HG03354 (cell line): Measurements from ENCODE around the gene CDC42BPA.

Source experiments
- ATAC-seq: cut with Tn5 transposase; IDR thresholded peaks from one replicate; pipeline ENCODE4 v1.9.1; 2021; ENCODE audit warnings: mild to moderate bottlenecking; ENCODE audit not compliant: unreplicated experiment, poor library complexity, severe bottlenecking

Gene CDC42BPA

GRCh38 chr1:226989085-226989920 is 329.0 kb downstream of the CDC42BPA start:
- ATAC-seq = no peak

- no peak for ATAC-seq
These were observed 330.0 kb downstream of the CDC42BPA start for GRCh38 chr1:226988334-226988666.

DNA sequence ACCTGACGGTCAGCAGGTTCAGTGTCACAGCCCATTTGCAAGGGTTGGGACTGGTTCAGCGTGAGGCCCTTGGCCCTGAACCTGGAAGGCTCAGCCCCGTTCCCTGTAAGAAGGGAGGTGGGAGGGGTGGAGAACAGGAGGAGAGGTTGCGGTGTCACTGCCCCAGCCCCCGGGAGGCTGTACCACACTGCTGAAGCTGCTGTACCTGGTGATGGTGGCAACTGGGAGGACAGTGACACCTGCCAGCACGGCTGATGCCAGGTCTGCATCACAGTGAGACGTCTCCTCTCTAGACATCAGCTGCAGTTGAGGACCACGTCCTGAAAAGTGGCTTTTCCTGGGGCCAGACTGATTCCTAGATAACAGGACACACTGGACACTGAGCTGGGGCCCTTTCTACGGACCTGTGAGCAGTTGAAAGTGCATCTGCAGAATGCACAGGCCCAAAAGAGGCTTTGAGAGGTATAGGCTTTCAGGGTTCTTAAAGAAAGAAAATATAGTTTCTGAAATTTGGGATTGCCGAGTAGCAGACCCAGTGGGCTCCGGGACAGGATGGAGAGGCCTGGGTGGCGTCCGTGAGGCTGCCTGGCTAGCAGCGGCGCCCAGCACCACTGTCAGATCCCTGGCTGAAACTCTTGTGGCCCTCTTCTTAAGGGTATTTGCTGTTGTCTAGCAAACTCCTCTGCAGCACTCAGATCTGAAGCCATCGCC is 330.5 kb downstream of the CDC42BPA start:
- ATAC-seq = no peak

DNA sequence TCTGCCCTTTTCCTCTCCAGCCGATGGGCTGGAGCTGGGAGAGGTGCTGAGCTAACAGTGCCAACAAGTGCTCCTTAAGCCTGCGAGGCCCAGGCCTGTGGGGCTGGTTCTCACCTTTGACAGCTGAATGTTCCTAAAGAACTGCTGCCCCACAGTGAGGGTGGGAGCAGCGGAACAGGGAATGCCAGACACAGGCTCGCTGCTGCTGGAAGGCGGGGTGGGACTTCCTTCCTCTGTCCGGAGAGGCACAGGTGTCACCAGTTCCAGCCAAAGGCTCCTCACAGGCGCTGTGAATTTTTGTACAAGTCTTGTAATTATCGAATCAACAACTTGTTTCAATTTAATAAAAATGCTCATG is 331.1 kb downstream of the CDC42BPA start:
- no peak for ATAC-seq

DNA sequence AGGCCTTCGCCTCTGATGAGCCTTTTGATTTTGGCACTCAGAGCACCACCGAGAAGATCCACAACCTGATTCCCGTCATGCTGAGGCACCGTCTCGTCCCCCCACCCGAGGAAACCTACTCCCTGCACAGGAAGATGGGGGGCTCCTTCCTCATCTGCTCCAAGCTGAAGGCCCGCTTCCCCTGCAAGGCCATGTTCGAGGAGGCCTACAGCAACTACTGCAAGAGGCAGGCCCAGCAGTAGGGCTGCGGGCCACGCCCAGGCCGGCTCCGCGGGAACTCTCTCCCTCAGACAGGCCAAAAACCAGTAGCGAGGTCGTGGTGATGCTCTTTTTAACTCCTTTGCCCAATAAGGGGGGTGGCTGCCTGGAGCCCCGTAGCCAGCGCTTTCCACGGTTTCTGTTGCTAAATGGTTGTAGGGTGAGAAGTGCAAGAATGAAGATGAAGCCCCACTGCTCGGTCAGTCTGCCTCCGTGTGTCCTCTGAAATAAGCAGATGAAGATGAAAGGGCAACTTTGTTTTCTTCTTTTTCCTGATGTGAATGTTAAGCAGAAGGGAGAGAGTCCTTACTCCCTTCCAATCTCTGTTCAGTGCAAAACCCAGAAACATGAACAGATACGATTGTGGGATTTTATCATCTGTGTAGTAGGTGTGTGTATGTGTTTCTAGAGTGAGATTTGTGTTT is 331.7 kb downstream of the CDC42BPA start:
- ATAC-seq = no peak

DNA sequence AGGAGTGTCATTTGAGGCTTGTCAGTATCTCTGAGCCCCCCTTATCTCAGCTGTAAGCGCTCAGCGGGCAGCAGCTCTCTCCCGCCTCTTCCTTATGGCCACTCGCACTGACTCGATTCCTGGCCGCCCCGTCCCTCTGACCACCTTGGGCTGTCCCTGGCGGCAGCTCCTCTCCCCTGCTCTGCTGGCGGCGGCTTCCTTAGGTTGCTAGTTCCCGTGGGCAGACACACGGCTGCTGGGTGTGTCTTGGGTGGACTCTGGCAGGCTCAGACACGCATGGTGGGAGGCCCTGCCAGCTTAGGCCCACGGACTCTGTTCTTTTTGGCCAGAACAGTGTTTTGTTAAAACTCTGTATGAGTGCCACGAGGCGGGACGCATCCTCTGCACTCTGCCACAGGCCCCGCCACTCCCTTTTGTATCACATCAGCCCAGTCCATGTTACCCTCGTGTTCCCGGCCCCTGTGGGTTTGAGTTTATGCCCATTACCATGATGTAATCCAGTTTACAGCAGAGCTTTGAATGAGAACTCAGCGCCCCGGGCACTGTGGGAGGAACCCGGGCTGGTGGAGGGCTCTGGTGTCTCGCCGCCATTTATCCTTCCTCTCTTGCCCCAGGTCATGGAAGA is 332.3 kb downstream of the CDC42BPA start:
- no peak for ATAC-seq

- ATAC-seq = no peak
These were observed 333.0 kb downstream of the CDC42BPA start for GRCh38 chr1:226985239-226985838.

GRCh38 chr1:226984521-226985238 is 333.6 kb downstream of the CDC42BPA start:
- no peak for ATAC-seq

DNA sequence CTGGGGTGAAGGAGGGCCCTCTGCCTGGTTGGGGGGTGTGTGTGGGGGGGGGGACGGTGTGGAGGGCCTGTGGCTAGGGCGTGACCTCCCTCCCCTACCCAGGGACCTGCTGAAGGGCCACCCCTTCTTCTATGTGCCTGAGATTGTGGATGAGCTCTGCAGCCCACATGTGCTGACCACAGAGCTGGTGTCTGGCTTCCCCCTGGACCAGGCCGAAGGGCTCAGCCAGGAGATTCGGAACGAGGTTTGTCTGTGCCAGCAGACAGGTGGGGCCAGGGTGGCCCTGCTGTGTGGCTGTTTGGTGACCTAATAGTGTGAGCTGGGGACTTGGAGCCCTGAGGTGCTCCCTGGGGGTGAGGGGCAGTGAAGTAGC is 334.3 kb downstream of the CDC42BPA start:
- ATAC-seq = no peak

- no peak for ATAC-seq
These were observed 334.9 kb downstream of the CDC42BPA start for GRCh38 chr1:226983247-226983991.

GRCh38 chr1:226982451-226983177 is 335.7 kb downstream of the CDC42BPA start:
- ATAC-seq = no peak

GRCh38 chr1:226981838-226982237 is 336.5 kb downstream of the CDC42BPA start:
- no peak for ATAC-seq

GRCh38 chr1:226981386-226981817 is 336.9 kb downstream of the CDC42BPA start:
- no peak for ATAC-seq

DNA sequence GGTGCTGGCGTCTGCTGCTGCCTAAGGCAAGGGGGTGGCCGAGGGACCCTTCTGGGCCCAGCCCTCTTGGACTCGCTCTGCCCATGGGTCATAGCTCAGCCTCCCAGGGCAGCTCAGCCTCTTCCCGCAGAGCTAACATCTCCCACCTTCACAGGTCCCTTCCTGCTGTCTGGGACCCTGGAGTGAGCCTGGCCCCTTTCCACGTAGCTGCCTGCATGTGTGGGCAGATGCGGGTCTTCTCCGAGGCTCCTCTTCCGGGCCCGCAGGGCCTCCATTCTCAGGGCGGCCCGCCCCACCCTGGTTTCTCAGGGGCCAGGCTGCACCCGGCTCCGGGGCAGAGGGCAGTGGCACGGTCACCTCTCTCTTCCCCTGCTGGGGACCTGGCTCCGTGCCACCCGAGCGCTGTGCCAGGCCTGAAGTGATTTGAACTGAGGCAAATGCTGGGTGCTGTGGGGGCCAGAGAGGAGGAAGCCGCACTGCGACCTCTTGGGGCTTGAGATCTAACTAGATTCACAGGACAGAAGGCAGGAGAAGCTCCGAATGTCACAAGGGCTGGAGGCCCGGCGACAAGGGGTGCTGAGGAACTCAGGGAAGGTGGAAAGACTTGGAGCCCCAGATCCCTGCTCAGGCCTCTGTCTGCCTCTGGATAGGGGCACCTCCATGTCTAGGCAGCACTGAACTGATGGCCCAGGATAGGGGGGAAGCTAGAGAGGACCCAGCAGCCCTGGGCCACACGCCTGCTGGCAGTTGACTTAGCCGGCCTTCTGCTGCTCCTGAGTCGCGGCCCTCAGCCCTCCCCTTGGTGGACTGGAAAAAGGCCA is 337.5 kb downstream of the CDC42BPA start:
- no peak for ATAC-seq

GRCh38 chr1:226980122-226980560 is 338.2 kb downstream of the CDC42BPA start:
- ATAC-seq = no peak

GRCh38 chr1:226979517-226980121 is 338.7 kb downstream of the CDC42BPA start:
- ATAC-seq = no peak

DNA sequence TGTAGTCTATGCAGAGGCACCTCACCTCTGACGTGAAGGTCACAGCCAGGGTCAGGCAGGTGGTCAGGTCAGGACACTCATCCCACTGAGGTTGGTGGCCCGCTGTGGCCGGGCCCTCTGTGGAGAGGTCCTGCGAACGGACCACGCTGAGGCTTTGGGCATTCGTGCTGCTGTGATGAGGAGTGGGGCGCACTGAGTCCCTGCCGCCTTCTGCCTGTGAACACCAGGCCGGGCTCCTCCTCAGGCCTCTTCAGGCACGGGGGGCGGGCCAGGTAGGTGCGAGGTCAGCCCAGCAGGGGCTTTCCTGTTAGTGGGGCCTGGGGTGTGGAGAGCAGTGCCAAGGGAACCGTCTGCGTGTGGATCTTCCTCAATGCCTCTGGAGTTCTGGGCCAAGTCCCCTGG is 339.2 kb downstream of the CDC42BPA start:
- no peak for ATAC-seq
